ENCODE measurements around the gene ZNF485.
"Not testable (repeated sequence)": the region's sequence is repeated elsewhere in the genome, so short reads cannot be mapped to it uniquely, and the experiment has no call there.

- TF ChIP-seq, protein P1, sequence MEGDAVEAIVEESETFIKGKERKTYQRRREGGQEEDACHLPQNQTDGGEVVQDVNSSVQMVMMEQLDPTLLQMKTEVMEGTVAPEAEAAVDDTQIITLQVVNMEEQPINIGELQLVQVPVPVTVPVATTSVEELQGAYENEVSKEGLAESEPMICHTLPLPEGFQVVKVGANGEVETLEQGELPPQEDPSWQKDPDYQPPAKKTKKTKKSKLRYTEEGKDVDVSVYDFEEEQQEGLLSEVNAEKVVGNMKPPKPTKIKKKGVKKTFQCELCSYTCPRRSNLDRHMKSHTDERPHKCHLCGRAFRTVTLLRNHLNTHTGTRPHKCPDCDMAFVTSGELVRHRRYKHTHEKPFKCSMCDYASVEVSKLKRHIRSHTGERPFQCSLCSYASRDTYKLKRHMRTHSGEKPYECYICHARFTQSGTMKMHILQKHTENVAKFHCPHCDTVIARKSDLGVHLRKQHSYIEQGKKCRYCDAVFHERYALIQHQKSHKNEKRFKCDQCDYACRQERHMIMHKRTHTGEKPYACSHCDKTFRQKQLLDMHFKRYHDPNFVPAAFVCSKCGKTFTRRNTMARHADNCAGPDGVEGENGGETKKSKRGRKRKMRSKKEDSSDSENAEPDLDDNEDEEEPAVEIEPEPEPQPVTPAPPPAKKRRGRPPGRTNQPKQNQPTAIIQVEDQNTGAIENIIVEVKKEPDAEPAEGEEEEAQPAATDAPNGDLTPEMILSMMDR (IDR thresholded peaks at IDR 0.05): not testable (repeated sequence)
- not testable (repeated sequence) for TF ChIP-seq EZH2 (IDR thresholded peaks at IDR 0.05; ENCODE audit: borderline replicate concordance, insufficient read depth, low read depth, low read length, poor library complexity, severe bottlenecking)
Measured at GRCh38 chr10:43601576-43601975, 4.7 kb upstream of the ZNF485 start.

All from B cell (primary cell).